ENCODE measurements around the gene PNMA8C.

- no peak for TF ChIP-seq POLR2AphosphoS5 (IDR thresholded peaks at IDR 0.05; ENCODE audit: borderline replicate concordance, low read depth, low read length)
- no peak for TF ChIP-seq EZH2 (IDR thresholded peaks at IDR 0.05)
- no peak for TF ChIP-seq FOXP2 (optimal IDR thresholded peaks at IDR 0.05; ENCODE audit: control extremely low read depth, extremely low read length, insufficient read depth)
These were observed 17.4 kb downstream of the PNMA8C start for GRCh38 chr19:46411088-46411924.
